Measurements from ENCODE around the gene OSCP1. TPM values are rescaled to one million over a fixed set of nuclear protein-coding genes. Genes with fewer than 3 reads are reported as not detected.

The OSCP1 gene
- total RNA-seq, 2 donors from 2014 or later: 11.5 to 16.9 TPM

DNA sequence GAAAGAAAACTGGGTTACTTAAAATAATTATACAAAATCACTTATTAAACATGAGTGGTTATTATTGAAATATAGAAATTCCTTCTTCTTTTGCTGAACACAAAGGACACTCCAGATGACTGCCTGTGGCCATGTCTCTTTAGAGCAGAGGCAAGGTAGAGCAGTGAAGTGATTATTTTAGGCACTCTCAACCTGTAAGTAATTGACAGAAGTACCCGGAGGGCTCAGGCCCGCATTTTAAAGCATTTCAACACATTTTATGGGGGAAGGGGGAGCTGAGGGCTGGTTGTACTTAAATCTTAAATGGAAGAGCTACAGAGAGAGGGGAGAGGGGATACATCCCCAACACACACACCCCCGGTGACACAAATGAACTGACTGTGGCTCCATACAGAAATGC is 10.2 kb downstream of the OSCP1 start:
- no peak for ATAC-seq (ENCODE audit: insufficient number of reproducible peaks, low FRiP score, low read depth)
- no peak overlapping the region for H3K27ac ChIP-seq
- DNase-seq (ENCODE audit: low spot score): no peak
- no peaks in the 10 kb centered on the region for H3K36me3 ChIP-seq
- no peaks in the 10 kb centered on the region for H3K9me3 ChIP-seq
- TF ChIP-seq CTCF (IDR thresholded peaks at IDR 0.05): no peak
- no peaks in the 10 kb centered on the region for H3K27me3 ChIP-seq (replicated peaks; ENCODE audit: insufficient read depth)
- H3K4me1 ChIP-seq (ENCODE audit: control insufficient read depth in 1 of 2, low read depth in 2 of 2): no peaks in the 10 kb centered on the region
- H3K4me3 ChIP-seq: no peak overlapping the region

DNA sequence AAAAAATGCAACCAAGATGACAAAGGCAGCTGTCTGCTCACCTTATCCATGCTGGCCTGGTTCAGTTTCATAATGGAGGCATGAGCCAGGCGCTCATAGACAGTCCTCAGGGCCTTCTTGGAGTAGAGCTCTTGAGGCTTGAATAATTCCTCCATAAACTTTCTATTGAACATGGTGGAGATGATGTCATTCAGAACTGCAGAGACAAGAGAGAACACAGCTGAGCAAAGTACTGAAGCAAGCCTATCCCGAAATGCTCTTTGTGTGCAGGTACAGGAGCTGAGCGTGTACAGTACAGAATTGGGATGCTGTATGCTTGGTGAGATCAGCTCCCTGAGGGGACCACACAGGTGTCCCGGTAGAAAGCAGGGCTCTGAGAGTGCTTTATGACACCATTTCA is 11.5 kb downstream of the OSCP1 start:
- ATAC-seq (ENCODE audit: insufficient number of reproducible peaks, low FRiP score, low read depth): no peak
- Histone ChIP-seq H3K4me1 (ENCODE audit: control insufficient read depth in 1 of 2, low read depth in 2 of 2) (no peaks in the 10 kb centered on the region), H3K9me3 (no peaks in the 10 kb centered on the region), H3K4me3 (no peak overlapping the region), H3K27ac (no peak overlapping the region), H3K36me3 (no peaks in the 10 kb centered on the region), H3K27me3 (replicated peaks; ENCODE audit: insufficient read depth) (no peaks in the 10 kb centered on the region)
- no peak for DNase-seq (ENCODE audit: low spot score)
- no peak for TF ChIP-seq CTCF (IDR thresholded peaks at IDR 0.05)

DNA sequence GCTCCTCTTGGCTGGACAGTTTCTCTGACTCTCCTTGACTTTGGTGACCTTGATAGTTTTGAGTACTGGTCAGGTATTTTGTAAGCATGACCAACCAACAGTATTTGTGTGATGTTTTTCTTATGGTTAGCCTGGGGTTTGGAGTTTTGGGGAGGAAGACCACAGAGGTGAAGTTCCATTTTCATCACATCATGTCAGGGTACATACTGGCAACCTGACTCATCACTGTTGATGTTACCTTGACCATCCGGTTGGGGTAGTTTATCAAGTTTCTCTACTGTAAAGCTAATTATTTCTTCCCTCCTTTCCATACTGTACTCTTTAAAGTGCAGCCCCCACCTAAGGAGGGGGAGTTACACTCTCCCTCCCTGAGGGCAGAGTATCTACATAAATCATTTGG is 13.4 kb downstream of the OSCP1 start:
- no peak for DNase-seq (ENCODE audit: low spot score)
- Histone ChIP-seq H3K27me3 (replicated peaks; ENCODE audit: insufficient read depth) (no peaks in the 10 kb centered on the region), H3K9me3 (no peaks in the 10 kb centered on the region), H3K4me3 (no peak overlapping the region), H3K27ac (no peak overlapping the region), H3K4me1 (ENCODE audit: control insufficient read depth in 1 of 2, low read depth in 2 of 2) (no peaks in the 10 kb centered on the region), H3K36me3 (no peaks in the 10 kb centered on the region)
- no peak for ATAC-seq (ENCODE audit: insufficient number of reproducible peaks, low FRiP score, low read depth)
- TF ChIP-seq CTCF (IDR thresholded peaks at IDR 0.05): no peak

- Histone ChIP-seq H3K36me3 (no peaks in the 10 kb centered on the region), H3K4me1 (ENCODE audit: control insufficient read depth in 1 of 2, low read depth in 2 of 2) (no peaks in the 10 kb centered on the region), H3K4me3 (no peak overlapping the region), H3K27me3 (replicated peaks; ENCODE audit: insufficient read depth) (no peaks in the 10 kb centered on the region), H3K9me3 (no peaks in the 10 kb centered on the region), H3K27ac (no peak overlapping the region)
- no peak for ATAC-seq (ENCODE audit: insufficient number of reproducible peaks, low FRiP score, low read depth)
- no peak for TF ChIP-seq CTCF (IDR thresholded peaks at IDR 0.05)
- DNase-seq (ENCODE audit: low spot score): no peak
These were observed 17.1 kb downstream of the OSCP1 start for GRCh38 chr1:36433102-36433501.

DNA sequence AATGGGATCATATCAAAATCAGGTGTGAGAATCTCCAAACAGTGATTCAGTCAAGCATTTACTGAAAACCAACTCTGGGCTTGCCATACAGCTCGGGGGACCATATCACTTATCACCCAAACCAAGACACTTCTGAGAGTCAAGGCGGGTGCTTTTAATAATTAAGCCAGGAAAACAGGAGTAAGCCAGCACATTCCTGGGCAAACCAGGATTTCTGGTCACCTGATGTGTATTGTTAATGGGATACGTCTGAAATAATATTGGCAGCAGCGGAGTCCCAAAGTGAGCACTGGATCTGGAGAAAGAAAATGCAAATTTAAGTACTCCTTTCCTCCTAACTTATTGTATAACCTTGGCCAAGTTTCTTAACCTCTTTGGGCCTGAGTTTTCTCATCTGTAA is 17.6 kb downstream of the OSCP1 start:
- no peaks in the 10 kb centered on the region for H3K4me1 ChIP-seq (ENCODE audit: control insufficient read depth in 1 of 2, low read depth in 2 of 2)
- H3K27me3 ChIP-seq (replicated peaks; ENCODE audit: insufficient read depth): no peaks in the 10 kb centered on the region
- no peak for TF ChIP-seq CTCF (IDR thresholded peaks at IDR 0.05)
- DNase-seq (ENCODE audit: low spot score): no peak
- no peak overlapping the region for H3K27ac ChIP-seq
- no peaks in the 10 kb centered on the region for H3K9me3 ChIP-seq
- H3K36me3 ChIP-seq: no peaks in the 10 kb centered on the region
- ATAC-seq (ENCODE audit: insufficient number of reproducible peaks, low FRiP score, low read depth): no peak
- no peak overlapping the region for H3K4me3 ChIP-seq

Measured in thoracic aorta (tissue), 2 donors.